SK-N-SH treated with all-trans-retinoic acid at 6 μM for 48 hours (cell line): Measurements from ENCODE around the gene ALDH18A1.
A peak's percentile ranks its signal among the peaks of the same experiment; 100 is the strongest.

ENCODE experiments used
- ATAC-seq: fragments of 200-7000 bp; cut with Tn5 transposase; 3 replicates; pipeline ENCODE4 v1.9.1; 2020; ENCODE audit warnings: mild to moderate bottlenecking, moderate library complexity
- BACH2 ChIP-seq: fragments of 250-450 bp; sonication (Bioruptor Pico); IDR thresholded peaks from 2 replicates; pipeline ENCODE4 v1.9.0; 2021; ENCODE audit warnings: mild to moderate bottlenecking, borderline replicate concordance
- GLIS3 ChIP-seq: fragments of 250-450 bp; sonication (Bioruptor Pico); IDR thresholded peaks from 2 replicates; pipeline ENCODE4 v1.5.0; 2020; ENCODE audit warnings: mild to moderate bottlenecking, moderate library complexity
- ISL1 ChIP-seq: fragments of 250-450 bp; sonication (Bioruptor Pico); IDR thresholded peaks from 2 replicates; pipeline ENCODE4 v2.1.2; 2022; ENCODE audit warnings: mild to moderate bottlenecking, moderate library complexity
- OSR1 ChIP-seq: fragments of 250-450 bp; sonication (Bioruptor Pico); IDR thresholded peaks from 2 replicates; pipeline ENCODE4 v1.8.0; 2022; ENCODE audit warnings: moderate library complexity, mild to moderate bottlenecking, inconsistent platforms
- PPARA ChIP-seq: fragments of 250-450 bp; sonication (Bioruptor Pico); IDR thresholded peaks from 2 replicates; pipeline ENCODE4 v1.5.0; 2020; ENCODE audit warnings: mild to moderate bottlenecking, borderline replicate concordance
- RARB ChIP-seq: fragments of 250-450 bp; sonication (Bioruptor Pico); IDR thresholded peaks from 2 replicates; pipeline ENCODE4 v1.8.0; 2021; ENCODE audit warnings: mild to moderate bottlenecking, moderate library complexity
- SNAI2 ChIP-seq: fragments of 250-450 bp; sonication (Bioruptor Pico); IDR thresholded peaks from 2 replicates; pipeline ENCODE4 v1.5.0; 2020; ENCODE audit warnings: mild to moderate bottlenecking, moderate library complexity
- TCF4 ChIP-seq: fragments of 250-450 bp; sonication (Bioruptor Pico); IDR thresholded peaks from 2 replicates; pipeline ENCODE4 v1.8.0; 2021; ENCODE audit warnings: mild to moderate bottlenecking, moderate library complexity, borderline replicate concordance
- TOX ChIP-seq: fragments of 250-450 bp; sonication (Bioruptor Pico); IDR thresholded peaks from 2 replicates; pipeline ENCODE4 v1.8.0; 2021; ENCODE audit warnings: mild to moderate bottlenecking, moderate library complexity, borderline replicate concordance
- ZC3H10 ChIP-seq: fragments of 250-450 bp; sonication (Bioruptor Pico); IDR thresholded peaks from 2 replicates; pipeline ENCODE4 v1.5.1; 2021; ENCODE audit warnings: mild to moderate bottlenecking, moderate library complexity
- ZFP3 ChIP-seq: fragments of 250-450 bp; sonication (Bioruptor Pico); IDR thresholded peaks from 2 replicates; pipeline ENCODE4 v1.5.0; 2020; ENCODE audit warnings: mild to moderate bottlenecking, moderate library complexity
- ZNF70 ChIP-seq: fragments of 450-650 bp; formaldehyde crosslinking; IDR thresholded peaks from 2 replicates; pipeline ENCODE4 v1.5.0; 2020; ENCODE audit warnings: mild to moderate bottlenecking, moderate library complexity
- ZNF8 ChIP-seq: fragments of 450-650 bp; formaldehyde crosslinking; IDR thresholded peaks from 2 replicates; pipeline ENCODE4 v1.5.0; 2020; ENCODE audit warnings: mild to moderate bottlenecking, moderate library complexity
- TF ChIP-seq, protein P1 (sequence below): fragments of 250-450 bp; sonication (Bioruptor Pico); IDR thresholded peaks from 2 replicates; pipeline ENCODE4 v1.8.0; 2020; ENCODE audit warnings: mild to moderate bottlenecking, moderate library complexity, borderline replicate concordance
- TF ChIP-seq, protein P2 (sequence below): fragments of 250-450 bp; sonication (Bioruptor Pico); IDR thresholded peaks from 2 replicates; pipeline ENCODE4 v1.5.0; 2020; ENCODE audit warnings: mild to moderate bottlenecking, moderate library complexity
- TF ChIP-seq, protein P3 (sequence below): fragments of 250-450 bp; sonication (Bioruptor Pico); IDR thresholded peaks from 2 replicates; pipeline ENCODE4 v1.5.1; 2021; ENCODE audit warnings: mild to moderate bottlenecking, moderate library complexity
- TF ChIP-seq, protein P4 (sequence below): fragments of 250-450 bp; sonication (Bioruptor Pico); IDR thresholded peaks from 2 replicates; pipeline ENCODE4 v1.5.1; 2020; ENCODE audit warnings: low read depth, mild to moderate bottlenecking, moderate library complexity
- TF ChIP-seq, protein P5 (sequence below): fragments of 250-450 bp; sonication (Bioruptor Pico); IDR thresholded peaks from 2 replicates; pipeline ENCODE4 v1.8.0; 2021; ENCODE audit warnings: low read depth, mild to moderate bottlenecking, moderate library complexity, borderline replicate concordance

Gene ALDH18A1

DNA sequence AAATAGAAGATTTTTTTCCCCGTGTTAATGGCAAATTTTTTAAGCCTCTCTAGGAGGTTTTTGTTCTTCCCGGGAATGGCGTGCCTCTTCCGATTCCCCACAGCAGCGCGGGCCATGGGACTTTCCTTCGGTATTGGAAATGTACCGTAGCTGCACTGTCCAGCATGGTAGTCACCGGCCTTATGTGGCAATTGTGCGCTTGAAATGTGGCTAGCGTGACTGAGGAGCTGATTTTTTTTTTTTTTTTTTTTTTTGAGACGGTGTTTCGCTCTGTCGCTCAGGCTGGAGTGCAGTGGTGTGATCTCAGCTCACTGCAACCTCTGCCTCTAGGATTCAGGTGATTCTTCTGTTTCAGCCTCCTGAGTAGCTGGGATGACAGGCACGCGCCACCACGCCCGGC lies 38.2 kb upstream of the ALDH18A1 start (continued):
- TF ChIP-seq, protein P1, sequence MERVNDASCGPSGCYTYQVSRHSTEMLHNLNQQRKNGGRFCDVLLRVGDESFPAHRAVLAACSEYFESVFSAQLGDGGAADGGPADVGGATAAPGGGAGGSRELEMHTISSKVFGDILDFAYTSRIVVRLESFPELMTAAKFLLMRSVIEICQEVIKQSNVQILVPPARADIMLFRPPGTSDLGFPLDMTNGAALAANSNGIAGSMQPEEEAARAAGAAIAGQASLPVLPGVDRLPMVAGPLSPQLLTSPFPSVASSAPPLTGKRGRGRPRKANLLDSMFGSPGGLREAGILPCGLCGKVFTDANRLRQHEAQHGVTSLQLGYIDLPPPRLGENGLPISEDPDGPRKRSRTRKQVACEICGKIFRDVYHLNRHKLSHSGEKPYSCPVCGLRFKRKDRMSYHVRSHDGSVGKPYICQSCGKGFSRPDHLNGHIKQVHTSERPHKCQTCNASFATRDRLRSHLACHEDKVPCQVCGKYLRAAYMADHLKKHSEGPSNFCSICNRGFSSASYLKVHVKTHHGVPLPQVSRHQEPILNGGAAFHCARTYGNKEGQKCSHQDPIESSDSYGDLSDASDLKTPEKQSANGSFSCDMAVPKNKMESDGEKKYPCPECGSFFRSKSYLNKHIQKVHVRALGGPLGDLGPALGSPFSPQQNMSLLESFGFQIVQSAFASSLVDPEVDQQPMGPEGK (CRISPR knock-in tag) = no peak
- TF ChIP-seq PPARA (no peak), BACH2 (no peak), ZFP3 (no peak)

DNA sequence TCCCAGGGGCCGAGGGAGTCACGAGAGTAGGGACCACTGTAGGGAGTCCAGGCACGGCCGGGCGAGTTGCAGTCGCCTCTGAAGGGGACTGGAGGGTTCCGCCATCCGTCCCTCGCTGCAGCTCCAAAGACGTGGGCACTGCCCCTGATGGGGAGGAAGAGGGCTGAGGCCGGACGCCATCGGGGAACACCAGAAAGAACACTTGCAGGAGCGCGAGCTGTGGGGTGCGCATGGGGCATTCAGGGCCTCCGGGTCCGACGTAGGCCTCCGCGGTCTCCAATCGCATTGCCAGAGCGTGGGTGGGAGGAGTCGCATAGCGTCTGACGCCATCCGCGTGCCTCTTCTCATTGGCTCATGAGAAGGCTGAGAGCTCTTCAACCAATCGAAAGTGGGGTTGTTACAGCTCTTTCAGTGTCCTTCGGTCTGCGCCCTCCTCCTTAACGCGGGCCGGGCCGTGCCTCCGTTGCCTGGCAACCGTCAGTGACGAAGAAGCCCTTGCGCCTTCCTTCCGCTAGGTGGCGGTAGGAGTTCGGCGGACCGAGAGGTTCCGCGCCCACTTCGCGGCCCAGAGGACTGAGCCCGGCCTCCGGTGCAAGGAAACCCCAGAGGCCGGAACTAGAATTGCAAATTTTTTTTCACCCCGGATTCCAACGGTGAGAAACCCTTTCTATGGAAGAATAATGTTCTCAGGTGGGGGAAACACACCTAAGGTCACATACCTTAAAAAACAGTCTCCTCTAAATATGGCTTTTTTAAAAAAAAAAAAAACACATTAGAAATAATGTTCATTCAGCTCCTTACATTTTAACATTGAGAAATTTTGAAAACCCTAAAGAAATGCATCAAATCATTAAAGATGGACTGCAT lies 37.4 kb upstream of the ALDH18A1 start, which contains the start of gene TCTN3:
TCTN3 (minus strand) TSS at position 260 of the 867 bp plus-strand sequence; CDS start at position 232, 28 bp downstream.
- peak; percentile 99 for ATAC-seq
- TF ChIP-seq GLIS3 (CRISPR knock-in tag) (0 out of 2 replicates have a peak, but pooled peaks have one; percentile 30), BACH2 (no peak), ZNF8 (CRISPR knock-in tag) (0 out of 2 replicates have a peak, but pooled peaks have one; percentile 21)
- TF ChIP-seq, protein P2, sequence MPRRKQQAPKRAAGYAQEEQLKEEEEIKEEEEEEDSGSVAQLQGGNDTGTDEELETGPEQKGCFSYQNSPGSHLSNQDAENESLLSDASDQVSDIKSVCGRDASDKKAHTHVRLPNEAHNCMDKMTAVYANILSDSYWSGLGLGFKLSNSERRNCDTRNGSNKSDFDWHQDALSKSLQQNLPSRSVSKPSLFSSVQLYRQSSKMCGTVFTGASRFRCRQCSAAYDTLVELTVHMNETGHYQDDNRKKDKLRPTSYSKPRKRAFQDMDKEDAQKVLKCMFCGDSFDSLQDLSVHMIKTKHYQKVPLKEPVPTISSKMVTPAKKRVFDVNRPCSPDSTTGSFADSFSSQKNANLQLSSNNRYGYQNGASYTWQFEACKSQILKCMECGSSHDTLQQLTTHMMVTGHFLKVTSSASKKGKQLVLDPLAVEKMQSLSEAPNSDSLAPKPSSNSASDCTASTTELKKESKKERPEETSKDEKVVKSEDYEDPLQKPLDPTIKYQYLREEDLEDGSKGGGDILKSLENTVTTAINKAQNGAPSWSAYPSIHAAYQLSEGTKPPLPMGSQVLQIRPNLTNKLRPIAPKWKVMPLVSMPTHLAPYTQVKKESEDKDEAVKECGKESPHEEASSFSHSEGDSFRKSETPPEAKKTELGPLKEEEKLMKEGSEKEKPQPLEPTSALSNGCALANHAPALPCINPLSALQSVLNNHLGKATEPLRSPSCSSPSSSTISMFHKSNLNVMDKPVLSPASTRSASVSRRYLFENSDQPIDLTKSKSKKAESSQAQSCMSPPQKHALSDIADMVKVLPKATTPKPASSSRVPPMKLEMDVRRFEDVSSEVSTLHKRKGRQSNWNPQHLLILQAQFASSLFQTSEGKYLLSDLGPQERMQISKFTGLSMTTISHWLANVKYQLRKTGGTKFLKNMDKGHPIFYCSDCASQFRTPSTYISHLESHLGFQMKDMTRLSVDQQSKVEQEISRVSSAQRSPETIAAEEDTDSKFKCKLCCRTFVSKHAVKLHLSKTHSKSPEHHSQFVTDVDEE = peak; percentile 32; the same call in 1 of the 2 replicates

DNA sequence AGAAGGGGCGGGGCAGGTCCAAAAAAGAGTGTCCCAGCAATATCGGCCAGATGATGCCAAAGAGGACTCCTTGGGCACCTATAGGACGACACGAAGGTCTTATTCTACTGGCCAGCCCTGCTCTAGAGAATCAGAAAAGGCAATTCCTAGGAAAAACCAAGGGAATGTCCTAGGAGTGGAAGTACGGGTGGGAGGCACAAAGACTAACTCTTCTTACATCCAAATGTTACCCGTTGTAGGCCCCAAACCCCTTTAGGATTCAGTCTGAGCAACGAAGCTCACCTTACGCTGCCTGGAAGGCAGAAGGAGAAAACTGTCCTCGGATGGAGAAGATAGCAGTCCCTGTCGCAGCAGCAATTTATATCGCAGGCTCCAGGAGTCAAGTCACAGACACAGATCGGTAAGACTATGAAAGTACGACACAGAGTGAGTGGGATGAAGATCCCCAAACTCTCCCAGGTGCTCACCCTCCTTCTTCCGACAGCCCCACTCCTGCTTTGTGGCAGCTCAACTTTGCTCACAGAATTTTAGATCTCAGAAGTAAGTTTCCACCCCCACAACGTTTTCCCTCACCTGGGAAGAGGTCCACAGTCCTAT lies 36.7 kb upstream of the ALDH18A1 start:
- ATAC-seq = peak; percentile 5
- TF ChIP-seq TCF4 (no peak), OSR1 (CRISPR knock-in tag) (no peak), ISL1 (CRISPR knock-in tag) (no peak), ZFP3 (no peak), RARB (CRISPR knock-in tag) (no peak), BACH2 (no peak), ZC3H10 (CRISPR knock-in tag) (no peak), ZNF70 (CRISPR knock-in tag) (no peak), TOX (CRISPR knock-in tag) (no peak)
- TF ChIP-seq, protein P3, sequence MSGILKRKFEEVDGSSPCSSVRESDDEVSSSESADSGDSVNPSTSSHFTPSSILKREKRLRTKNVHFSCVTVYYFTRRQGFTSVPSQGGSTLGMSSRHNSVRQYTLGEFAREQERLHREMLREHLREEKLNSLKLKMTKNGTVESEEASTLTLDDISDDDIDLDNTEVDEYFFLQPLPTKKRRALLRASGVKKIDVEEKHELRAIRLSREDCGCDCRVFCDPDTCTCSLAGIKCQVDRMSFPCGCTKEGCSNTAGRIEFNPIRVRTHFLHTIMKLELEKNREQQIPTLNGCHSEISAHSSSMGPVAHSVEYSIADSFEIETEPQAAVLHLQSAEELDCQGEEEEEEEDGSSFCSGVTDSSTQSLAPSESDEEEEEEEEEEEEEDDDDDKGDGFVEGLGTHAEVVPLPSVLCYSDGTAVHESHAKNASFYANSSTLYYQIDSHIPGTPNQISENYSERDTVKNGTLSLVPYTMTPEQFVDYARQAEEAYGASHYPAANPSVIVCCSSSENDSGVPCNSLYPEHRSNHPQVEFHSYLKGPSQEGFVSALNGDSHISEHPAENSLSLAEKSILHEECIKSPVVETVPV (CRISPR knock-in tag) = no peak
- TF ChIP-seq, protein P4, sequence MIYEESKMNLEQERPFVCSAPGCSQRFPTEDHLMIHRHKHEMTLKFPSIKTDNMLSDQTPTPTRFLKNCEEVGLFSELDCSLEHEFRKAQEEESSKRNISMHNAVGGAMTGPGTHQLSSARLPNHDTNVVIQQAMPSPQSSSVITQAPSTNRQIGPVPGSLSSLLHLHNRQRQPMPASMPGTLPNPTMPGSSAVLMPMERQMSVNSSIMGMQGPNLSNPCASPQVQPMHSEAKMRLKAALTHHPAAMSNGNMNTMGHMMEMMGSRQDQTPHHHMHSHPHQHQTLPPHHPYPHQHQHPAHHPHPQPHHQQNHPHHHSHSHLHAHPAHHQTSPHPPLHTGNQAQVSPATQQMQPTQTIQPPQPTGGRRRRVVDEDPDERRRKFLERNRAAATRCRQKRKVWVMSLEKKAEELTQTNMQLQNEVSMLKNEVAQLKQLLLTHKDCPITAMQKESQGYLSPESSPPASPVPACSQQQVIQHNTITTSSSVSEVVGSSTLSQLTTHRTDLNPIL (CRISPR knock-in tag) = no peak
- TF ChIP-seq, protein P5, sequence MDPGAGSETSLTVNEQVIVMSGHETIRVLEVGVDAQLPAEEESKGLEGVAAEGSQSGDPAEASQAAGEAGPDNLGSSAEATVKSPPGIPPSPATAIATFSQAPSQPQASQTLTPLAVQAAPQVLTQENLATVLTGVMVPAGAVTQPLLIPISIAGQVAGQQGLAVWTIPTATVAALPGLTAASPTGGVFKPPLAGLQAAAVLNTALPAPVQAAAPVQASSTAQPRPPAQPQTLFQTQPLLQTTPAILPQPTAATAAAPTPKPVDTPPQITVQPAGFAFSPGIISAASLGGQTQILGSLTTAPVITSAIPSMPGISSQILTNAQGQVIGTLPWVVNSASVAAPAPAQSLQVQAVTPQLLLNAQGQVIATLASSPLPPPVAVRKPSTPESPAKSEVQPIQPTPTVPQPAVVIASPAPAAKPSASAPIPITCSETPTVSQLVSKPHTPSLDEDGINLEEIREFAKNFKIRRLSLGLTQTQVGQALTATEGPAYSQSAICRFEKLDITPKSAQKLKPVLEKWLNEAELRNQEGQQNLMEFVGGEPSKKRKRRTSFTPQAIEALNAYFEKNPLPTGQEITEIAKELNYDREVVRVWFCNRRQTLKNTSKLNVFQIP (CRISPR knock-in tag) = no peak

DNA sequence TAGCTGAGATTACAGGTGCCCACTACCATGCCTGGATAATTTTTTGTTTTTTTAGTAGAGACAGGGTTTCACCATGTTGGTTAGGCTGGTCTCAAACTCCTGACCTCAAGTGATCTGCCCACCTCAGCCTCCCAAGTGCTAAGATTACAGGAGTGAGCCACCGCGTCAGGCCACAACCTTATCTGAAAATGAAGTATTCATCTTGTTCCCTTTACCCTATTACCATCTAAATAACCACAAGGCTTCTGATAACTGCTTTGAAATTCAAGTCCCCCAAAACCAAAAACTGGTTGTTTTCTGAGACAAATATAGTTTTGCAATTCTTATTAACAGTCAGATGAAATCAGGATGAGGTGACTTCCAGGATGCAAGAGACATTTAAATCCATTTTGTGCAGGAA lies 34.8 kb upstream of the ALDH18A1 start:
- no peak for ATAC-seq
- TF ChIP-seq, protein P4 (CRISPR knock-in tag) = no peak
- TF ChIP-seq GLIS3 (CRISPR knock-in tag) (no peak), OSR1 (CRISPR knock-in tag) (no peak), ISL1 (CRISPR knock-in tag) (no peak), ZNF8 (CRISPR knock-in tag) (no peak), TCF4 (no peak), SNAI2 (CRISPR knock-in tag) (no peak), ZNF70 (CRISPR knock-in tag) (no peak), RARB (CRISPR knock-in tag) (no peak)
- TF ChIP-seq, protein P3 (CRISPR knock-in tag) = no peak
- TF ChIP-seq, protein P2 = no peak
